K562 (cell line): ENCODE measurements around the gene PTPRG. TPM values are rescaled to one million over a fixed set of nuclear protein-coding genes. Genes with fewer than 3 reads are reported as not detected.

Experiments
- ATAC-seq: fragments of 200-7000 bp; cut with Tn5 transposase; 3 replicates; pipeline ENCODE4 v1.9.1; 2020; ENCODE audit warnings: moderate library complexity
- BruUV-seq: library from RNA; stranded (reverse); fragments of 400-500 nt; replicated peaks from 2 replicates; lab custom pipeline; 2021; lab: Mats Ljungman, UMichigan
- CTCF ChIA-PET: fragments of 300-600 bp; formaldehyde crosslinking; extraction: SDS; loops from one replicate; lab custom pipeline; 2021; ENCODE audit warnings: low intra/inter-chr PET ratio; lab: Yijun Ruan, JAX
- POLR2A ChIA-PET: fragments of 300-600, 350-650 bp; sonication (Branson Sonifier 250); formaldehyde crosslinking; extraction: SDS; loops from one replicate; lab custom pipeline; 2021; ENCODE audit warnings: antibody characterized with exemption, inconsistent platforms; lab: Yijun Ruan, JAX
- DNase-seq, 4 experiments: peaks; one replicate each; pipeline versions ENCODE4 v3.0.0 to v3.0.0-alpha.2; 2011 to 2018; ENCODE audit warnings: low spot score in 3 of 4, mixed read lengths in 3 of 4; ENCODE audit errors: extremely low read depth in 1 of 4
- FAIRE-seq: peaks from 2 replicates; lab custom pipeline; 2011; peaks lifted over from hg19 to GRCh38; lab: Jason Lieb, UNC
- H2AFZ ChIP-seq: 2 replicates; pipeline ENCODE4 v1.6.0; 2011; ENCODE audit warnings: low read depth, low read length, control low read depth, inconsistent platforms
- H3K27ac ChIP-seq: fragments of 200-600 bp; 3 replicates; pipeline ENCODE4 v1.8.0; 2011; ENCODE audit warnings: low read depth, mild to moderate bottlenecking, control low read depth, inconsistent platforms, low read length, moderate library complexity, mixed read lengths; ENCODE audit errors: extremely low read depth
- H3K27me3 ChIP-seq, 2 experiments: fragments of 300-600 bp in 1 of 2; 2 replicates in 1 of 2; 3 replicates in 1 of 2; pipeline versions ENCODE4 v1.6.0 to v1.8.0; 2011; ENCODE audit warnings: inconsistent platforms in 2 of 2, low read length in 2 of 2, mild to moderate bottlenecking in 1 of 2, mixed read lengths in 1 of 2, moderate library complexity in 1 of 2; ENCODE audit not compliant: control insufficient read depth in 2 of 2, insufficient read depth in 2 of 2
- H3K36me3 ChIP-seq: fragments of 300-600 bp; 3 replicates; pipeline ENCODE4 v1.8.0; 2011; ENCODE audit warnings: mild to moderate bottlenecking, low read length, inconsistent platforms; ENCODE audit not compliant: control insufficient read depth, insufficient read depth
- H3K4me1 ChIP-seq, 2 experiments: fragments of 200-600 bp in 1 of 2; replicated peaks in 1 of 2; 2 replicates in 1 of 2; 3 replicates in 1 of 2; pipeline versions ENCODE4 v1.5.1 to v1.8.0; 2011; ENCODE audit warnings: inconsistent platforms in 2 of 2, low read length in 2 of 2, mild to moderate bottlenecking in 1 of 2, mixed read lengths in 1 of 2, moderate library complexity in 1 of 2; ENCODE audit not compliant: control insufficient read depth in 2 of 2, insufficient read depth in 2 of 2
- H3K4me2 ChIP-seq: 2 replicates; pipeline ENCODE4 v1.6.1; 2011; ENCODE audit warnings: low read length, control low read depth, inconsistent platforms, mixed read lengths; ENCODE audit not compliant: insufficient read depth
- H3K4me3 ChIP-seq: fragments of 200-600 bp; sonication (generic), shearing (Covaris generic); 2 replicates; pipeline ENCODE4 v1.5.1; 2016; ENCODE audit warnings: control low read depth, inconsistent platforms
- H3K79me2 ChIP-seq: fragments of 200-600 bp; 3 replicates; pipeline ENCODE4 v1.8.0; 2011; ENCODE audit warnings: low read length, inconsistent platforms; ENCODE audit not compliant: control insufficient read depth, insufficient read depth
- H3K9ac ChIP-seq, 2 experiments: 2 replicates each; pipeline versions ENCODE4 v1.6.0 to v1.6.1; 2011; ENCODE audit warnings: low read depth in 2 of 2, low read length in 2 of 2, control low read depth in 1 of 2, inconsistent platforms in 1 of 2, mild to moderate bottlenecking in 1 of 2, mixed read lengths in 1 of 2; ENCODE audit not compliant: insufficient read depth in 1 of 2
- H3K9me1 ChIP-seq: one replicate; pipeline ENCODE4 v1.6.0; 2011; ENCODE audit warnings: inconsistent platforms, mild to moderate bottlenecking, low read length, moderate library complexity; ENCODE audit not compliant: control insufficient read depth, insufficient read depth
- H3K9me3 ChIP-seq: replicated peaks from 2 replicates; pipeline ENCODE4 v1.5.1; 2011; ENCODE audit warnings: low read depth, low read length, inconsistent platforms; ENCODE audit not compliant: control insufficient read depth, insufficient read depth
- H4K20me1 ChIP-seq: replicated peaks from 2 replicates; pipeline ENCODE4 v1.6.1; 2011; ENCODE audit warnings: low read length, inconsistent platforms, mixed read lengths; ENCODE audit not compliant: control insufficient read depth, insufficient read depth
- BACH1 ChIP-seq: fragments of 200-800 bp; sonication (Bioruptor generic); IDR thresholded peaks from 2 replicates; pipeline ENCODE4 v1.6.1; 2016; ENCODE audit warnings: missing genetic modification characterization, missing compliant biosample characterization
- KDM5B ChIP-seq: fragments of 200-600 bp; sonication (generic); IDR thresholded peaks from 2 replicates; pipeline ENCODE4 v1.6.1; 2012; ENCODE audit warnings: low read depth, mild to moderate bottlenecking, moderate library complexity, low read length, control low read depth, inconsistent platforms; ENCODE audit not compliant: insufficient replicate concordance
- NR2C1 ChIP-seq, 2 experiments: fragments of 450-650 bp; IDR thresholded peaks; 2 replicates each; pipeline ENCODE4 v1.6.1; 2017; ENCODE audit warnings: mild to moderate bottlenecking in 2 of 2, antibody characterized with exemption in 1 of 2, inconsistent platforms in 1 of 2, missing compliant biosample characterization in 1 of 2, missing genetic modification characterization in 1 of 2
- PYGO2 ChIP-seq: fragments of 450-650 bp; IDR thresholded peaks from 2 replicates; pipeline ENCODE4 v1.6.1; 2016; ENCODE audit warnings: mild to moderate bottlenecking, missing genetic modification characterization, moderate library complexity, missing compliant biosample characterization
- RFX5 ChIP-seq: IDR thresholded peaks from 2 replicates; pipeline ENCODE4 v1.6.1; 2011; ENCODE audit warnings: low read depth, mild to moderate bottlenecking, improper control_type of control experiment, low read length
- STAT5B ChIP-seq: fragments of 250-450 bp; sonication (Bioruptor Pico); IDR thresholded peaks from 2 replicates; pipeline ENCODE4 v1.8.0; 2021; ENCODE audit warnings: mild to moderate bottlenecking, inconsistent platforms
- ZNF740 ChIP-seq, 3 experiments: fragments of 200-800 bp in 1 of 3; sonication (Bioruptor generic) in 1 of 3; sonication (generic) in 1 of 3; formaldehyde crosslinking in 1 of 3; IDR thresholded peaks; 2 replicates each; pipeline versions ENCODE4 v1.6.1 to v1.8.0; 2016 to 2022; ENCODE audit warnings: mild to moderate bottlenecking in 2 of 3, missing compliant biosample characterization in 2 of 3, missing genetic modification characterization in 2 of 3, missing genetic modification reagents in 1 of 3
- WGBS: fragments of 100-300 bp; shearing (Covaris generic); methylation state at CpG from one replicate; pipeline ENCODE4 v1.1.6; 2016; ENCODE audit warnings: low coverage, mixed read lengths; ENCODE audit not compliant: insufficient coverage; ENCODE audit errors: missing lambda C conversion rate; 5-methylcytosine and 5-hydroxymethylcytosine counted together
- in situ Hi-C: fragments of 300-500 bp; cut with MboI; formaldehyde crosslinking; loops from 4 replicates; pipeline ENCODE4 v1.15.0; 2018; ENCODE audit warnings: inconsistent platforms, mixed read lengths
- intact Hi-C: fragments of 100-400 bp; cut with micrococcal nuclease; formaldehyde crosslinking; loops from 2 replicates; pipeline ENCODE4 v1.14.2; 2022
- polyA plus RNA-seq, 8 experiments: library from polyadenylated mRNA; depleted of rRNA in 4 of 8; stranded (reverse) in 5 of 8; unstranded in 3 of 8; fragments of >200 nt; fragmentation: Nextera tagmentation in 2 of 8; fragmentation: Illumina TruSeq in 1 of 8; extraction: Ambion mirVana in 2 of 8; extraction: Trizol in 1 of 8; gene quantifications; 2 replicates each; pipeline versions ENCODE4 v1.2.1 to v1.2.3, GENCODE V29; 2011 to 2014; ENCODE audit warnings: inconsistent platforms in 1 of 8, missing spikeins in 1 of 8
- total RNA-seq, 7 experiments: library from RNA; depleted of rRNA in 6 of 7; stranded (reverse); fragments of >200 nt in 6 of 7; fragmentation: Illumina TruSeq in 2 of 7; extraction: Trizol in 2 of 7; gene quantifications; 2 replicates each; pipeline versions ENCODE4 v1.2.1 to v1.2.3, GENCODE V29; 2011 to 2021; ENCODE audit warnings: low replicate concordance in 1 of 7

Gene PTPRG
- total and polyA plus RNA-seq, 9 of the 15 experiments (the other 6 are each of a cell fraction or from before 2014, with no cell fraction given), result 0.16 TPM; not detected in 8

- TF ChIP-seq NR2C1 (IDR thresholded peaks at IDR 0.05) (no peak), NR2C1 (tag; IDR thresholded peaks at IDR 0.05) (no peak), PYGO2 (no peak), BACH1 (no peak), KDM5B (no peak), ZNF740 (CRISPR knock-in tag; IDR thresholded peaks at IDR 0.05) (no peak), ZNF740 (tag; IDR thresholded peaks at IDR 0.05) (no peak), STAT5B (CRISPR knock-in tag) (no peak), RFX5 (no peak)
- TF ChIP-seq, all 486 proteins: peak for 0
- BruUV-seq, result no TSS peak
- Histone ChIP-seq H3K27ac (no peak overlapping the region), H3K4me2 (no peak overlapping the region), H3K27me3 (0 out of 5 replicates have a peak, but pooled peaks cover 0 to under 1% of the 10 kb centered on the region in 2 experiments), H4K20me1 (no peaks in the 10 kb centered on the region), H3K4me3 (no peak overlapping the region), H3K4me1 (no peaks in the 10 kb centered on the region), H3K9me1 (no peaks in the 10 kb centered on the region), H3K36me3 (no peaks in the 10 kb centered on the region), H3K9me3 (no peaks in the 10 kb centered on the region), H2AFZ (no peak overlapping the region), H3K79me2 (no peaks in the 10 kb centered on the region), H3K9ac (no peak overlapping the region)
- POLR2A ChIA-PET, result no interaction called here
- in situ Hi-C loops (no loop called here), intact Hi-C loops (no loop called here)
- no peak for ATAC-seq
- no peak for FAIRE-seq
- CTCF ChIA-PET, result no interaction called here
- WGBS, result 0% methylated on average over 4 of the region's 4 CpGs
- no peak for DNase-seq
Measured at GRCh38 chr3:61522060-61522459, 39.3 kb upstream of the PTPRG start.
